SK-N-SH (cell line): ENCODE measurements around the gene SMAD2. TPM values are rescaled to one million over a fixed set of nuclear protein-coding genes. Genes with fewer than 3 reads are reported as not detected.

Source experiments
- CTCF ChIA-PET: fragments of 300-600, 350-600 bp; formaldehyde crosslinking; extraction: SDS; loops from one replicate; lab custom pipeline; 2021; lab: Yijun Ruan, JAX
- POLR2A ChIA-PET: fragments of 350-600 bp; sonication (Branson Sonifier 250); formaldehyde crosslinking; extraction: SDS; loops from one replicate; lab custom pipeline; 2020; ENCODE audit warnings: antibody characterized with exemption, inconsistent platforms; lab: Yijun Ruan, JAX
- DNase-seq: peaks from one replicate; pipeline ENCODE4 v3.0.0; 2012
- H2AFZ ChIP-seq: fragments of 200-600 bp; sonication (generic); 2 replicates; pipeline ENCODE4 v1.8.1; 2016; ENCODE audit warnings: antibody characterized with exemption, mild to moderate bottlenecking, low read depth
- H3F3A ChIP-seq: fragments of 200-600 bp; sonication (generic); replicated peaks from 2 replicates; pipeline ENCODE3; 2016; ENCODE audit warnings: antibody characterized with exemption, mild to moderate bottlenecking; ENCODE audit not compliant: insufficient read depth
- H3K27ac ChIP-seq, 2 experiments: fragments of 200-500 bp in 1 of 2; fragments of 200-600 bp in 1 of 2; sonication (Bioruptor generic) in 1 of 2; sonication (generic), shearing (Covaris generic) in 1 of 2; 2 replicates each; pipeline versions ENCODE4 v1.5.1 to v1.6.1; 2014 to 2016; ENCODE audit warnings: low read depth in 2 of 2, inconsistent platforms in 1 of 2, low read length in 1 of 2, mild to moderate bottlenecking in 1 of 2, mixed read lengths in 1 of 2
- H3K27me3 ChIP-seq: fragments of 200-600 bp; sonication (generic), shearing (Covaris generic); 2 replicates; pipeline ENCODE4 v1.6.1; 2016; ENCODE audit warnings: mixed run types; ENCODE audit not compliant: insufficient read depth
- H3K36me3 ChIP-seq, 2 experiments: fragments of 200-500 bp in 1 of 2; fragments of 200-600 bp in 1 of 2; sonication (Bioruptor generic) in 1 of 2; sonication (generic) in 1 of 2; replicated peaks in 1 of 2; 2 replicates each; pipeline versions ENCODE3 to v1.5.1; 2014 to 2016; ENCODE audit warnings: low read length in 1 of 2, mild to moderate bottlenecking in 1 of 2; ENCODE audit not compliant: insufficient read depth in 2 of 2, control insufficient read depth in 1 of 2
- H3K4me1 ChIP-seq, 2 experiments: fragments of 200-500 bp in 1 of 2; fragments of 200-600 bp in 1 of 2; sonication (Bioruptor generic) in 1 of 2; sonication (generic), shearing (Covaris generic) in 1 of 2; 2 replicates each; pipeline versions ENCODE4 v1.5.1 to v1.6.1; 2014 to 2016; ENCODE audit warnings: low read depth in 1 of 2, low read length in 1 of 2, mixed run types in 1 of 2; ENCODE audit not compliant: insufficient read depth in 2 of 2, control insufficient read depth in 1 of 2
- H3K4me2 ChIP-seq: fragments of 200-600 bp; sonication (generic), shearing (Covaris generic); 2 replicates; pipeline ENCODE4 v1.6.1; 2017; ENCODE audit warnings: mixed run types
- H3K4me3 ChIP-seq, 2 experiments: fragments of 200-500 bp in 1 of 2; fragments of 200-600 bp in 1 of 2; sonication (Bioruptor generic) in 1 of 2; sonication (generic), shearing (Covaris generic) in 1 of 2; 2 replicates each; pipeline versions ENCODE4 v1.5.1 to v1.8.1; 2014 to 2016; ENCODE audit warnings: low read depth in 2 of 2, inconsistent platforms in 1 of 2, low read length in 1 of 2, mild to moderate bottlenecking in 1 of 2, mixed read lengths in 1 of 2, moderate library complexity in 1 of 2
- H3K79me2 ChIP-seq: fragments of 200-600 bp; sonication (generic); 2 replicates; pipeline ENCODE4 v1.8.1; 2017; ENCODE audit warnings: mild to moderate bottlenecking; ENCODE audit not compliant: insufficient read depth
- H3K9ac ChIP-seq: fragments of 200-600 bp; sonication (generic); 2 replicates; pipeline ENCODE4 v1.6.1; 2017; ENCODE audit warnings: mixed run types
- H3K9me2 ChIP-seq: fragments of 200-600 bp; sonication (generic); 2 replicates; pipeline ENCODE4 v1.6.1; 2017; ENCODE audit warnings: mixed run types
- H3K9me3 ChIP-seq: fragments of 200-600 bp; sonication (generic); 2 replicates; pipeline ENCODE4 v1.6.1; 2017; ENCODE audit warnings: mixed run types, mild to moderate bottlenecking, moderate library complexity
- H4K20me1 ChIP-seq: fragments of 200-600 bp; sonication (generic); 2 replicates; pipeline ENCODE4 v1.6.1; 2017; ENCODE audit warnings: mild to moderate bottlenecking, mixed run types; ENCODE audit not compliant: insufficient read depth
- EZH2phosphoT487 ChIP-seq: fragments of 200-600 bp; sonication (generic); IDR thresholded peaks from 2 replicates; pipeline ENCODE4 v1.6.1; 2017; ENCODE audit warnings: low read depth, mixed run types, mild to moderate bottlenecking, antibody characterized with exemption, moderate library complexity, borderline replicate concordance
- FOXM1 ChIP-seq: IDR thresholded peaks from 2 replicates; pipeline ENCODE4 v1.4.0; 2012; ENCODE audit warnings: low read depth, mild to moderate bottlenecking
- GABPA ChIP-seq: IDR thresholded peaks from 2 replicates; pipeline ENCODE4 v1.4.0; 2012; ENCODE audit warnings: low read depth, mild to moderate bottlenecking
- MAX ChIP-seq: IDR thresholded peaks from 2 replicates; pipeline ENCODE4 v1.4.0; 2012; ENCODE audit warnings: low read depth
- NRF1 ChIP-seq: IDR thresholded peaks from 2 replicates; pipeline ENCODE4 v1.6.1; 2012; ENCODE audit warnings: low read depth, mild to moderate bottlenecking, low read length
- PBX3 ChIP-seq: IDR thresholded peaks from 2 replicates; pipeline ENCODE4; 2012
- POLR2AphosphoS5 ChIP-seq: IDR thresholded peaks from 2 replicates; pipeline ENCODE4 v1.6.1; 2012; ENCODE audit warnings: low read depth, low read length
- REST ChIP-seq: IDR thresholded peaks from 2 replicates; pipeline ENCODE4 v1.6.1; 2012; ENCODE audit warnings: mild to moderate bottlenecking, low read depth, low read length, moderate library complexity
- SIN3A ChIP-seq: IDR thresholded peaks from 2 replicates; pipeline ENCODE4 v1.6.1; 2012; ENCODE audit warnings: low read depth, mild to moderate bottlenecking, low read length, moderate library complexity, borderline replicate concordance
- SMC3 ChIP-seq: IDR thresholded peaks from 2 replicates; pipeline ENCODE4 v1.6.1; 2012; ENCODE audit warnings: low read depth, low read length, improper control_type of control experiment
- TCF12 ChIP-seq: IDR thresholded peaks from 2 replicates; pipeline ENCODE4 v1.4.0; 2012
- ZBTB33 ChIP-seq: IDR thresholded peaks from 2 replicates; pipeline ENCODE4 v1.4.0; 2012; ENCODE audit warnings: low read depth, borderline replicate concordance
- WGBS: methylation state at CpG from one replicate; pipeline ENCODE4 v1.1.6; 2017; ENCODE audit warnings: low lambda C conversion rate; 5-methylcytosine and 5-hydroxymethylcytosine counted together
- polyA plus RNA-seq, 3 experiments: library from polyadenylated mRNA; depleted of rRNA; stranded (reverse); fragments of >200 nt; gene quantifications; 2 replicates each; pipeline ENCODE4 v1.2.3, GENCODE V29; 2012

Gene SMAD2
- polyA plus RNA-seq, 1 of the 3 experiments (the other 2 are of a cell fraction) = 36.3 TPM

GRCh38 chr18:47881042-47881441 is 49.4 kb downstream of the SMAD2 start:
- TF ChIP-seq MAX = no peak
- no peak for TF ChIP-seq NRF1
- no peak for TF ChIP-seq PBX3
- TF ChIP-seq, all 33 proteins: peak for 0
- 89% methylated on average over 3 of the region's 3 CpGs for WGBS
- Histone ChIP-seq H3K36me3 (peaks cover 13 to 22% of the 10 kb centered on the region in 2 experiments), H3K4me1 (no peaks in the 10 kb centered on the region; a peak in 1 of 4 replicates), H3K4me2 (no peak overlapping the region), H3K9me2 (no peaks in the 10 kb centered on the region), H3K79me2 (peaks cover 52% of the 10 kb centered on the region), H3K27ac (no peak overlapping the region), H3K4me3 (no peak overlapping the region; a peak in 1 of 4 replicates), H4K20me1 (peaks cover 8% of the 10 kb centered on the region), H2AFZ (no peak overlapping the region), H3K9me3 (no peaks in the 10 kb centered on the region), H3K27me3 (no peaks in the 10 kb centered on the region), H3K9ac (no peak overlapping the region), H3F3A (no peaks in the 10 kb centered on the region)
- ChIA-PET CTCF (no interaction called here), POLR2A (no interaction called here)
- DNase-seq = no peak

- peaks cover 46% of the 10 kb centered on the region for H3K79me2 ChIP-seq
- no peak overlapping the region for H2AFZ ChIP-seq
- WGBS = 91% methylated on average over 3 of the region's 3 CpGs
- no peak overlapping the region for H3K9ac ChIP-seq
- no peaks in the 10 kb centered on the region for H3F3A ChIP-seq
- H3K4me1 ChIP-seq = peaks cover 0 to 2% of the 10 kb centered on the region in 2 experiments; a peak in 2 of 4 replicates
- no peak overlapping the region for H3K27ac ChIP-seq
- no peaks in the 10 kb centered on the region for H3K9me3 ChIP-seq
- TF ChIP-seq FOXM1 (no peak), SMC3 (no peak), TCF12 (no peak), MAX (no peak), POLR2AphosphoS5 (no peak), EZH2phosphoT487 (no peak)
- POLR2A ChIA-PET = no interaction called here
- peaks cover 9% of the 10 kb centered on the region for H4K20me1 ChIP-seq
- no peaks in the 10 kb centered on the region for H3K9me2 ChIP-seq
- no peak overlapping the region for H3K4me2 ChIP-seq
- no peak for DNase-seq
- H3K4me3 ChIP-seq = no peak overlapping the region
- peaks cover 10 to 13% of the 10 kb centered on the region in 2 experiments for H3K36me3 ChIP-seq
- CTCF ChIA-PET = interaction anchor here (0.9 to 1.6 kb wide), 2 partner anchors 14 to 15 kb away, joined by 3 to 4 read pairs; no protein-coding TSS in a partner anchor
- H3K27me3 ChIP-seq = no peaks in the 10 kb centered on the region
Observed at GRCh38 chr18:47877892-47878291, 52.6 kb downstream of the SMAD2 start.

GRCh38 chr18:47876813-47877212 is 53.6 kb downstream of the SMAD2 start:
- 98% methylated on average over 2 of the region's 2 CpGs for WGBS
- Histone ChIP-seq H3K9me3 (no peaks in the 10 kb centered on the region), H2AFZ (no peak overlapping the region), H3K79me2 (peaks cover 54% of the 10 kb centered on the region), H3K4me1 (peaks cover 0 to 2% of the 10 kb centered on the region in 2 experiments; a peak in 2 of 4 replicates), H3K9me2 (no peaks in the 10 kb centered on the region), H3K4me2 (no peak overlapping the region), H3K27ac (no peak overlapping the region; a peak in 1 of 4 replicates), H3K36me3 (peaks cover 6 to 11% of the 10 kb centered on the region in 2 experiments), H4K20me1 (peaks cover 11% of the 10 kb centered on the region), H3K4me3 (no peak overlapping the region), H3K9ac (no peak overlapping the region), H3K27me3 (no peaks in the 10 kb centered on the region), H3F3A (no peaks in the 10 kb centered on the region)
- no peak for DNase-seq
- ChIA-PET CTCF (interaction anchor here (1.1 to 1.2 kb wide), 2 partner anchors 9 to 10 kb away, joined by 3 read pairs; no protein-coding TSS in a partner anchor), POLR2A (no interaction called here)
- TF ChIP-seq GABPA = no peak
- TF ChIP-seq SIN3A = no peak
- no peak for TF ChIP-seq REST
- no peak for TF ChIP-seq ZBTB33
- TF ChIP-seq NRF1 = no peak
